HepG2 (cell line): Measurements from ENCODE around the gene TEKT3. TPM values are rescaled to one million over a fixed set of nuclear protein-coding genes. Genes with fewer than 3 reads are reported as not detected.

ENCODE experiments used
- CERS6 ChIP-seq: sonication (generic); formaldehyde crosslinking; IDR thresholded peaks from 2 replicates; pipeline ENCODE4 v1.5.0; 2020; ENCODE audit warnings: missing genetic modification reagents
- NR3C1 ChIP-seq: sonication (generic); formaldehyde crosslinking; IDR thresholded peaks from 2 replicates; pipeline ENCODE4 v1.4.0; 2020; ENCODE audit warnings: missing genetic modification reagents
- SMAD9 ChIP-seq: sonication (generic); formaldehyde crosslinking; IDR thresholded peaks from 2 replicates; pipeline ENCODE4 v1.5.1; 2020; ENCODE audit warnings: mild to moderate bottlenecking, missing genetic modification reagents
- ZBTB1 ChIP-seq: sonication (generic); formaldehyde crosslinking; IDR thresholded peaks from 2 replicates; pipeline ENCODE4 v1.4.0; 2020; ENCODE audit warnings: missing genetic modification reagents, borderline replicate concordance
- ZNF180 ChIP-seq: sonication (generic); formaldehyde crosslinking; IDR thresholded peaks from 2 replicates; pipeline ENCODE4 v1.4.0; 2020; ENCODE audit warnings: low read depth, missing genetic modification reagents, borderline replicate concordance
- ZNF292 ChIP-seq: sonication (generic); formaldehyde crosslinking; IDR thresholded peaks from 2 replicates; pipeline ENCODE4 v1.8.1; 2022; ENCODE audit warnings: mild to moderate bottlenecking, low read depth, missing genetic modification reagents, borderline replicate concordance
- ZNF350 ChIP-seq: sonication (generic); formaldehyde crosslinking; IDR thresholded peaks from 2 replicates; pipeline ENCODE4 v1.4.0; 2020; ENCODE audit warnings: mild to moderate bottlenecking, low read depth, missing genetic modification reagents, borderline replicate concordance
- ZNF646 ChIP-seq: sonication (generic); formaldehyde crosslinking; IDR thresholded peaks from 2 replicates; pipeline ENCODE4 v1.9.0; 2021; ENCODE audit warnings: mild to moderate bottlenecking, missing genetic modification reagents
- ZNF7 ChIP-seq: IDR thresholded peaks from 2 replicates; pipeline ENCODE4 v1.6.1; 2016; ENCODE audit warnings: missing biosample characterization, missing genetic modification reagents
- polyA plus RNA-seq, 8 experiments: library from polyadenylated mRNA; depleted of rRNA in 3 of 8; stranded (reverse) in 7 of 8; unstranded in 1 of 8; fragments of >200 nt; fragmentation: Illumina TruSeq in 4 of 8; extraction: Trizol in 4 of 8; gene quantifications; 2 replicates each; pipeline versions ENCODE4 v1.2.1 to v1.2.3, GENCODE V29; 2011 to 2016; ENCODE audit warnings: low read depth in 4 of 8, missing spikeins in 1 of 8, mixed read lengths in 1 of 8; ENCODE audit not compliant: insufficient read depth in 1 of 8
- total RNA-seq, 5 experiments: library from RNA; depleted of rRNA; stranded (reverse); fragments of >200 nt; fragmentation: Illumina TruSeq; extraction: Trizol; gene quantifications; 2 replicates each; pipeline ENCODE4 v1.2.3, GENCODE V29; 2016; ENCODE audit warnings: low read depth in 1 of 5

Gene TEKT3
- total and polyA plus RNA-seq, 2 of the 13 experiments (the other 11 are each of a cell fraction or from before 2014, with no cell fraction given): 0.58 to 0.82 TPM

GRCh38 chr17:15340966-15341365 is 431 bp downstream of the TEKT3 start (continued):
- TF ChIP-seq CERS6 (no peak), ZBTB1 (CRISPR knock-in tag) (no peak), NR3C1 (CRISPR knock-in tag) (no peak), ZNF292 (CRISPR knock-in tag) (no peak), ZNF646 (CRISPR knock-in tag) (no peak), ZNF180 (CRISPR knock-in tag) (no peak), SMAD9 (CRISPR knock-in tag) (no peak), ZNF7 (CRISPR knock-in tag) (no peak), ZNF350 (CRISPR knock-in tag) (no peak)
- TF ChIP-seq, all 625 proteins: peak for 0
